HepG2 (cell line): ENCODE measurements around the gene PTPN2. TPM values are rescaled to one million over a fixed set of nuclear protein-coding genes. Genes with fewer than 3 reads are reported as not detected.

ENCODE experiments used
- ATF7-NPFF ChIP-seq: sonication (generic); formaldehyde crosslinking; IDR thresholded peaks from 2 replicates; pipeline ENCODE4 v1.8.1; 2023; ENCODE audit warnings: mild to moderate bottlenecking, low read depth, missing genetic modification reagents, moderate library complexity
- BRCA1 ChIP-seq: sonication (generic); formaldehyde crosslinking; IDR thresholded peaks from 2 replicates; pipeline ENCODE4 v1.4.0; 2020; ENCODE audit warnings: missing genetic modification reagents
- ELF3 ChIP-seq: IDR thresholded peaks from 2 replicates; pipeline ENCODE4 v1.6.1; 2016; ENCODE audit warnings: missing genetic modification reagents, missing compliant biosample characterization
- IKZF4 ChIP-seq: sonication (generic); formaldehyde crosslinking; IDR thresholded peaks from 2 replicates; pipeline ENCODE4 v1.5.1; 2020; ENCODE audit warnings: borderline replicate concordance, mild to moderate bottlenecking, low read depth, missing genetic modification reagents; ENCODE audit errors: not compliant biosample characterization
- JUND ChIP-seq: sonication (generic); formaldehyde crosslinking; IDR thresholded peaks from 2 replicates; pipeline ENCODE4 v1.8.0; 2022; ENCODE audit warnings: mild to moderate bottlenecking, missing genetic modification reagents
- KLF11 ChIP-seq: IDR thresholded peaks from 2 replicates; pipeline ENCODE4 v1.6.1; 2016; ENCODE audit warnings: missing compliant biosample characterization
- MED8 ChIP-seq: sonication (generic); formaldehyde crosslinking; IDR thresholded peaks from 2 replicates; pipeline ENCODE4 v1.8.1; 2023; ENCODE audit warnings: mild to moderate bottlenecking, missing genetic modification reagents; ENCODE audit not compliant: insufficient replicate concordance
- MTA3 ChIP-seq: sonication (generic); formaldehyde crosslinking; IDR thresholded peaks from 2 replicates; pipeline ENCODE4 v1.4.0; 2020; ENCODE audit warnings: missing genetic modification reagents
- MTF2 ChIP-seq: sonication (generic); formaldehyde crosslinking; IDR thresholded peaks from 2 replicates; pipeline ENCODE4 v1.5.0; 2020; ENCODE audit warnings: missing genetic modification reagents, borderline replicate concordance
- MXD4 ChIP-seq: IDR thresholded peaks from 2 replicates; pipeline ENCODE4 v1.6.1; 2016; ENCODE audit warnings: mild to moderate bottlenecking, missing biosample characterization, missing genetic modification reagents
- TAF1 ChIP-seq: sonication (generic); formaldehyde crosslinking; IDR thresholded peaks from 2 replicates; pipeline ENCODE4 v1.4.0; 2020; ENCODE audit warnings: missing genetic modification reagents
- TCF7 ChIP-seq: sonication (generic); IDR thresholded peaks from 2 replicates; pipeline ENCODE4 v1.6.1; 2016; ENCODE audit warnings: antibody characterized with exemption, low read depth
- ZBTB21 ChIP-seq: sonication (generic); formaldehyde crosslinking; IDR thresholded peaks from 2 replicates; pipeline ENCODE4 v1.4.0; 2020; ENCODE audit warnings: missing genetic modification reagents
- ZBTB7A ChIP-seq: sonication (generic); formaldehyde crosslinking; IDR thresholded peaks from 2 replicates; pipeline ENCODE4 v1.8.0; 2022; ENCODE audit warnings: mild to moderate bottlenecking, missing genetic modification reagents
- ZC3H13 ChIP-seq: sonication (generic); formaldehyde crosslinking; IDR thresholded peaks from 2 replicates; pipeline ENCODE4 v1.8.1; 2023; ENCODE audit warnings: mild to moderate bottlenecking, missing genetic modification reagents, moderate library complexity
- ZNF331 ChIP-seq: sonication (generic); formaldehyde crosslinking; IDR thresholded peaks from 2 replicates; pipeline ENCODE4 v1.4.0; 2020; ENCODE audit warnings: missing genetic modification reagents
- ZNF546 ChIP-seq: sonication (generic); formaldehyde crosslinking; conservative IDR thresholded peaks from 2 replicates; pipeline ENCODE4 v1.8.1; 2023; ENCODE audit warnings: mild to moderate bottlenecking, missing genetic modification reagents
- ZNF7 ChIP-seq: IDR thresholded peaks from 2 replicates; pipeline ENCODE4 v1.6.1; 2016; ENCODE audit warnings: missing biosample characterization, missing genetic modification reagents
- ZNF713 ChIP-seq: sonication (generic); formaldehyde crosslinking; IDR thresholded peaks from 2 replicates; pipeline ENCODE4 v1.4.0; 2020; ENCODE audit warnings: mild to moderate bottlenecking, missing genetic modification reagents
- polyA plus RNA-seq, 8 experiments: library from polyadenylated mRNA; depleted of rRNA in 3 of 8; stranded (reverse) in 7 of 8; unstranded in 1 of 8; fragments of >200 nt; fragmentation: Illumina TruSeq in 4 of 8; extraction: Trizol in 4 of 8; gene quantifications; 2 replicates each; pipeline versions ENCODE4 v1.2.1 to v1.2.3, GENCODE V29; 2011 to 2016; ENCODE audit warnings: low read depth in 4 of 8, missing spikeins in 1 of 8, mixed read lengths in 1 of 8; ENCODE audit not compliant: insufficient read depth in 1 of 8
- total RNA-seq, 5 experiments: library from RNA; depleted of rRNA; stranded (reverse); fragments of >200 nt; fragmentation: Illumina TruSeq; extraction: Trizol; gene quantifications; 2 replicates each; pipeline ENCODE4 v1.2.3, GENCODE V29; 2016; ENCODE audit warnings: low read depth in 1 of 5
- TF ChIP-seq, protein P1 (sequence below): IDR thresholded peaks from 2 replicates; pipeline ENCODE4 v1.6.1; 2018; ENCODE audit warnings: missing genetic modification reagents
- TF ChIP-seq, protein P2 (sequence below): sonication (generic); formaldehyde crosslinking; IDR thresholded peaks from 2 replicates; pipeline ENCODE4 v1.5.0; 2020; ENCODE audit warnings: missing genetic modification reagents, mild to moderate bottlenecking, borderline replicate concordance
- TF ChIP-seq, protein P3 (sequence below): sonication (generic); formaldehyde crosslinking; IDR thresholded peaks from 2 replicates; pipeline ENCODE4 v1.8.1; 2022; ENCODE audit warnings: low read depth, mild to moderate bottlenecking, missing genetic modification reagents
- TF ChIP-seq, protein P4 (sequence below): conservative IDR thresholded peaks from 2 replicates; pipeline ENCODE4 v1.6.1; 2018; ENCODE audit warnings: missing genetic modification reagents

PTPN2 gene
- total and polyA plus RNA-seq, 2 of the 13 experiments (the other 11 are each of a cell fraction or from before 2014, with no cell fraction given): 24.9 to 41.5 TPM

DNA sequence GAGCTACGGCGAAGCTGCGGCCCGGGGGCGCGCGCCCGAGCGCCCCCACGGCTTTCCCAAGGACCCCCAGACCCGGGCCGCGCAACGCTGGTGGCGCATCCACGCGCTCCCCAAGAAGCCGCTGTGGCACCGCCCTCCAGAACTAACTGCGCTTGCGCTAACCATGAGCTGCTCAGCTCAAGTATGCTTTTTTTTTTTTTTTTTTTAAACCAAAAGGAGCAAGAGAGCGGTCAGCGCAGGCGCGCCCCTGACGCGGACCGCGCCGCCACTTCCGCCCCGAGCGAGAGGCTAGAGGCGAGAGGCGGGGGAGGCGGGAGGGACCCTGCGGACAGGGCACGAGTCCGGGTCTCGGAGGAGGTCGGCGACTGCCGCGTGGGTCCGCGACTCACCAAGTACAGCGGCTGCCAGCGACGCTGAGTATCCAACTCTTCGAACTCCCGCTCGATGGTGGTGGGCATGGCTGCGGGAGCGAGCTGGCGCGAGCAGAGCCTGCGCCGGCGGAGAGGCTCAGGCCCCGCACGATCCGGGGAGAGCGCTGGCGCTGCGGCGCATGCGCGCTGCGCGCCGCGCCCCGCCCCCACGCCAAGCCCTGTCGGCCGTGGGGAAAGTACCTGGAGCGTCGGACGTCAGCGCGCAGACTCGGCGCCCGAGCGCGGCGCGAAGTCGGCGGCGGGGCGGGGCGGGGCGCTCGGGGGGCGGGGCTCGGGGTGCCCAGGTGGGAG, at the start of gene PTPN2 (continued):
- TF ChIP-seq, protein P1, sequence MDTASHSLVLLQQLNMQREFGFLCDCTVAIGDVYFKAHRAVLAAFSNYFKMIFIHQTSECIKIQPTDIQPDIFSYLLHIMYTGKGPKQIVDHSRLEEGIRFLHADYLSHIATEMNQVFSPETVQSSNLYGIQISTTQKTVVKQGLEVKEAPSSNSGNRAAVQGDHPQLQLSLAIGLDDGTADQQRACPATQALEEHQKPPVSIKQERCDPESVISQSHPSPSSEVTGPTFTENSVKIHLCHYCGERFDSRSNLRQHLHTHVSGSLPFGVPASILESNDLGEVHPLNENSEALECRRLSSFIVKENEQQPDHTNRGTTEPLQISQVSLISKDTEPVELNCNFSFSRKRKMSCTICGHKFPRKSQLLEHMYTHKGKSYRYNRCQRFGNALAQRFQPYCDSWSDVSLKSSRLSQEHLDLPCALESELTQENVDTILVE: 0 out of 2 replicates have a peak, but pooled peaks have one; percentile 42
- TF ChIP-seq MTF2 (CRISPR knock-in tag) (no peak; the same call in 1 of the 2 replicates), BRCA1 (CRISPR knock-in tag) (peak; percentile 82; the same call in 1 of the 2 replicates), IKZF4 (CRISPR knock-in tag) (peak; percentile 93), ZBTB21 (CRISPR knock-in tag) (no peak), MED8 (CRISPR knock-in tag) (no peak), TAF1 (CRISPR knock-in tag) (peak; percentile 93), KLF11 (CRISPR knock-in tag) (no peak), MTA3 (CRISPR knock-in tag) (no peak), ZBTB7A (CRISPR knock-in tag) (peak; percentile 45; the same call in 1 of the 2 replicates), TCF7 (no peak), JUND (CRISPR knock-in tag) (0 out of 2 replicates have a peak, but pooled peaks have one; percentile 21), ATF7-NPFF (peak; percentile 96), ZNF713 (CRISPR knock-in tag) (no peak), ZNF7 (CRISPR knock-in tag) (no peak), ZNF546 (0 out of 2 replicates have a peak, but pooled peaks have one; percentile 45), ZNF331 (peak; percentile 53; the same call in 1 of the 2 replicates), MXD4 (CRISPR knock-in tag) (peak; percentile 90), ZC3H13 (no peak), ELF3 (CRISPR knock-in tag) (peak; percentile 85)
- TF ChIP-seq, protein P2, sequence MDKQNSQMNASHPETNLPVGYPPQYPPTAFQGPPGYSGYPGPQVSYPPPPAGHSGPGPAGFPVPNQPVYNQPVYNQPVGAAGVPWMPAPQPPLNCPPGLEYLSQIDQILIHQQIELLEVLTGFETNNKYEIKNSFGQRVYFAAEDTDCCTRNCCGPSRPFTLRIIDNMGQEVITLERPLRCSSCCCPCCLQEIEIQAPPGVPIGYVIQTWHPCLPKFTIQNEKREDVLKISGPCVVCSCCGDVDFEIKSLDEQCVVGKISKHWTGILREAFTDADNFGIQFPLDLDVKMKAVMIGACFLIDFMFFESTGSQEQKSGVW (CRISPR knock-in tag): no peak
- TF ChIP-seq, protein P3, sequence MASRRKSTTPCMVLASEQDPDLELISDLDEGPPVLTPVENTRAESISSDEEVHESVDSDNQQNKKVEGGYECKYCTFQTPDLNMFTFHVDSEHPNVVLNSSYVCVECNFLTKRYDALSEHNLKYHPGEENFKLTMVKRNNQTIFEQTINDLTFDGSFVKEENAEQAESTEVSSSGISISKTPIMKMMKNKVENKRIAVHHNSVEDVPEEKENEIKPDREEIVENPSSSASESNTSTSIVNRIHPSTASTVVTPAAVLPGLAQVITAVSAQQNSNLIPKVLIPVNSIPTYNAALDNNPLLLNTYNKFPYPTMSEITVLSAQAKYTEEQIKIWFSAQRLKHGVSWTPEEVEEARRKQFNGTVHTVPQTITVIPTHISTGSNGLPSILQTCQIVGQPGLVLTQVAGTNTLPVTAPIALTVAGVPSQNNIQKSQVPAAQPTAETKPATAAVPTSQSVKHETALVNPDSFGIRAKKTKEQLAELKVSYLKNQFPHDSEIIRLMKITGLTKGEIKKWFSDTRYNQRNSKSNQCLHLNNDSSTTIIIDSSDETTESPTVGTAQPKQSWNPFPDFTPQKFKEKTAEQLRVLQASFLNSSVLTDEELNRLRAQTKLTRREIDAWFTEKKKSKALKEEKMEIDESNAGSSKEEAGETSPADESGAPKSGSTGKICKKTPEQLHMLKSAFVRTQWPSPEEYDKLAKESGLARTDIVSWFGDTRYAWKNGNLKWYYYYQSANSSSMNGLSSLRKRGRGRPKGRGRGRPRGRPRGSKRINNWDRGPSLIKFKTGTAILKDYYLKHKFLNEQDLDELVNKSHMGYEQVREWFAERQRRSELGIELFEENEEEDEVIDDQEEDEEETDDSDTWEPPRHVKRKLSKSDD (CRISPR knock-in tag): 0 out of 2 replicates have a peak, but pooled peaks have one; percentile 24
- TF ChIP-seq, protein P4, sequence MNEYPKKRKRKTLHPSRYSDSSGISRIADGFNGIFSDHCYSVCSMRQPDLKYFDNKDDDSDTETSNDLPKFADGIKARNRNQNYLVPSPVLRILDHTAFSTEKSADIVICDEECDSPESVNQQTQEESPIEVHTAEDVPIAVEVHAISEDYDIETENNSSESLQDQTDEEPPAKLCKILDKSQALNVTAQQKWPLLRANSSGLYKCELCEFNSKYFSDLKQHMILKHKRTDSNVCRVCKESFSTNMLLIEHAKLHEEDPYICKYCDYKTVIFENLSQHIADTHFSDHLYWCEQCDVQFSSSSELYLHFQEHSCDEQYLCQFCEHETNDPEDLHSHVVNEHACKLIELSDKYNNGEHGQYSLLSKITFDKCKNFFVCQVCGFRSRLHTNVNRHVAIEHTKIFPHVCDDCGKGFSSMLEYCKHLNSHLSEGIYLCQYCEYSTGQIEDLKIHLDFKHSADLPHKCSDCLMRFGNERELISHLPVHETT (CRISPR knock-in tag): no peak; the same call in 1 of the 2 replicates
